Measurements from ENCODE around the gene IL1B.

IL1B gene

DNA sequence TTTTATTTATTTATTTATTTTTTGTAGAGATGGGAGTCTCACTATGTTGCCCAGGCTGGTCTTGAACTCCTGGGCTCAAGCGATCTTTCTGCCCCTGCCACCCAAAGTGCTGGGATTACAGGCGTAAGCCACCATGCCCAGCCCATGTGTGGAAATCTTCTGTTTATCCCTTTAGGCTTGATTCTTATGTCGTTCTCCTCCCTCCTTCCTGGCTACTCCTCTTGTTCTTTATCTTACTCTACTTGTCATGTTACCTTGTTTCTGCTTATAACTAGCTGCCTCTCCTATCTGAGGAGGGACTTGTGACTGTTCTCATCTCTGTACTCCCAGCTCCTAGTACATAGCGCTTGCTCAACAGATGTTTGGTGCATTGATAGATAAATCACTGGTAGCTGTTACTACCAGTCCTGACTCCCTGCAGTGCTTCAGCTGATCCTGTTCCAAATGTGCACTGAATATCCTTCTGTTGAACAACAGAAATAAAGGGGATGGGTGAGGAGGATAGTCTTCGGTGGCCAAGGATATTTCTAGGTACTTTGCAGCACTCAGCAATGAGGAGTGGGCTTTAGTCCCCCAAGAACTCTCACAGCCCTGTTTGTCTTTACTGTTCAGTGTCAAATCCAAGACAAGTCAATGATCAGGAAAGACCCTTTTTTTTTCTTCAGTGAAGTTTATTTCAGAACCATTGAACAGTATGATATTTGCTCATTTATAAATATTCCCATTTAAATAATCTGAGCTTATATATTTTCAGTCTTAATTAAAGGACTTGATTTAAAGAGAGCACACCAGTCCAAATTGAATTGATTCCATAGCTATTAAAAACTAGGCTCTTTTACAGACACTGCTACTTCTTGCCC is 7.2 kb downstream of the IL1B start:
- DNase-seq = no peak

DNA sequence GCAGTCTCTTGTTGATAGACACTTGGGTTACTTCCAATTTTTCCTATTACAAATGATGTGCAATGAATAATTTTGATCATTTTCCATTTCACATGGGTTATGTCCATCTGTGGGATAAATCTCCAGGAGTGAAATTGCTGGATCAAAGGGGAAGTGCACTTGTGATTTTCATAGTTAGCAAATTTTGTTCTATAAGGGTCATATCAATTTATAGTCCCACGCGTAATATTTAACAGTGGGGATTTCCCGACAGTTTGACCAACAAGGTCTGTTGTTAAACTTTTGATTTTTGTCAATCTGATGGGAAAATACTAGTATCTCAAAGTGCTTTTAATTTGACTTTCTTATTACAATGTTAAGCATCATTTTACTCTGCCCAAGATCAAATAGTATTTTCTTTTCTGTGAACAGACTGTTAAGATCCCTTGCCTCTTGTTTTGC is 8.3 kb downstream of the IL1B start:
- no peak for DNase-seq

DNA sequence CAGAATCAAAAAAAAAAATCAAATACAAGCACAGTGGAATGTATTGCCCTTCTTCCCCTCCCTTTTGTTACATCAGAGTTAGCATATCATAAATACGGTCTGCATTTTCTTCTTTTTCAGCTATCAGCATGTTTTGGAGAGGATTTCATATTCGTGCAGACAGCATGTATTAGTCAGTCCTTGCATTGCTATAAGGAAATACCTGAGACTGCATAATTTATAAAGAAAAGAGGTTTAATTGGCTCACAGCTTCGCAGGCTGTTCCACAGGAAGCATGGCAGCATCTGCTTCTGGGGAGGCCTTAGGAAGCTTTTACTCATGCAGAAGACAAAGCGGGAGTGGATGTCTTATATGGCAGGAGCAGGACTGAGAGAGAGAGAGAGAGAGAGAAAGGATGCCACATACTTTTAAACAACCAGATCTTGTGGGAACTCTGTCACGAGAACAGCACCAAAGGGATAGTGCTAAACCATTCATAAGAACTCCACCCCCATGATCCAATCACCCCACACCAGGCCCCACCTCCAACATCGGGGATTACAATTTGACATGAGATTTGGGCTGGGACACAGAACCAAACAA is 8.9 kb downstream of the IL1B start:
- DNase-seq = no peak

DNA sequence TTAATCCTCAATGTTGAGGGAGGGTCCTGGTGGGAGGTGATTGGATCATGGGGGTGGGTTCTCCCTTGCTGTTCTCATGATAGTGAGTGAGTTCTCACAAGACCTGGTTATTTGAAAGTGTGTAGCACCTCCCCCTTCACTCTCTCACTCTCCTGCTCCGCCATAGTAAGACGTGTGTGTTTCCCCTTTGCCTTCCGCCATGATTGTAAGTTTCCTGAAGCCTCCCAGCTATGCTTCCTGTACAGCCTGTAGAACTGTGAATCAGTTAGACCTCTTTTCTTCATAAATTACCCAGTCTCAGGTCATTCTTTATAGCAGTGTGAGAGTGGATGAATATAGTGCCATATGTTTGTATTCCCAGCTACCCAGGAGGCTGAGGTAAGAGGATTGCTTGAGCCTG is 9.6 kb downstream of the IL1B start:
- DNase-seq = no peak

GRCh38 chr2:112825706-112826105 is 10.9 kb downstream of the IL1B start:
- no peak for DNase-seq

- no peak for DNase-seq
Observed at GRCh38 chr2:112824694-112825085, 11.9 kb downstream of the IL1B start.

GRCh38 chr2:112821682-112822081 is 14.9 kb downstream of the IL1B start:
- DNase-seq = no peak

DNA sequence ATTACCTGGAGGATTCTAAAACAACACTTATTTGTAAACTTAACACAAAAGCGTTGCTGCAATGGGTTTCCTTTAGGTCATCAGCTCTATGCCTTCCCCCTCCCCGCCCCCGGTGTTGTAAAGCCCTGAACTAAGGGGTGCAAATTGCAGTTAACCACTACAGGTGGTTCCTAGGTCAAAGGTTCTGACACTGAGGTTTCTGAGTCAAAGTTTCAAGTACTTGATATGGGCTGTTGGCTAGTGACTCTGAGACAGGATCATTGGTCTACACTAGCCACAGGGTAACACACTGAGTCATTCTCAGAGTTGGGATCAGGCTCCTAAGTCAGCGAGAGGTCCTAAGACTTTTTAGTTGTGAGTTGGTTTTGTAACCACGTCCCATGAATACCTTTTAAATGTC is 15.4 kb downstream of the IL1B start:
- no peak for DNase-seq

DNA sequence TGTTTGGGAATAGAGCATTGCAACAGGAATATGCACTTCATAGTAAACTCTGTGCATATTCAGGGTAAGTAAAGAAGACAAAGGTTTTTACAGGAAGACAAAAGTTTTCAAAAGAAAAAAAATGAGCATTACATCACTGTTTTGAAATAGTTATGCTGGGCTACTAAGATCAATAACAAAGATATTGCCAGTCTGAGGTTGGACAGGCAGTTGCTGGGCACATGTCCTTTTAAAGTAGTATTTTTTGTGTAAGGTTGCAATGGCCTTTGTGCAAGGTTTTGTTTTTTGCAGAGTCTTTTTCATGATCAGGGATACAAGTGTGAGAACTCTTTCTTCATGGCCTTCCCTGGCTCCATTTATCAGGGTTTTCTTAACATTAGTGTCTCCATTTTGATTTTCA is 16.2 kb downstream of the IL1B start:
- DNase-seq = no peak

- no peak for DNase-seq
Observed at GRCh38 chr2:112819081-112819480, 17.5 kb downstream of the IL1B start.

DNA sequence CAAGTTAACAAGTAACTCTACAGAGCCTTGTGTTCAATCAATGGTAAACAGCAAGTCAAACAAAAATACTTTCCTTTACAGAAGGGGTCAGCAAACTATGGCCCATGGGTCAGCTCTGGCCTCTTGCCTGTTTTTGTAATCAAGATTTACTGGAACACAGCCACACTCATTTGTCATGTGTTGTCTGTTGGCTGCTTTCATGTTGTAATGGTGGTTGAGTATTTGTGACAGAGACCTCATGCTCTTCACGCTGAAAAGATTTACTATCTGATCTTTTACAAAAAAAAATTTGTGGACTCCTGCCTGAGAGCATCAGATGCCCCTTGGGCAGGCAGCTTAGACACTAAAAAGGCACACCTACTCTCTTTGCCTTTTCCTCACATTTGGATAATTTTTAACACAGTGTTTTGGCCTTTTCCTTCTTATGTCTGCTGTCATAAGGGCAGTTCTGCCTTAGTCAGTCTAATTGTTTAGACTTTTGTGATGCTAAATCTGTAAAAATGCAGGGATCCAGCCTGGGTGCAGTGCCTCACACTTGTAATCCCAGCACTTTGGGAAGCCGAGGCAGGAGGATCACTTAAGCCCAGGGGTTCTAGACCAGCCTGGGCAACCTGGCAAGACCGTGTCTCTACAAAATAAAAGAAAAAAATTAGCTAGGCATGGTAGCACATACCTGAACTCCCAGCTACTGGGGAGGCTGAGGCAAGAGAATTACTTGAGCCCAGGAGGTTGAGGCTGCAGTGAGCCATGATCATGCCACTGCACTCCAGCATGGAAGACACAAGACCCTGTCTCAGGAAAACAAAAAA is 18.3 kb downstream of the IL1B start:
- no peak for DNase-seq

- no peak for DNase-seq
Observed at GRCh38 chr2:112817082-112817689, 19.4 kb downstream of the IL1B start.

GRCh38 chr2:112814278-112814677 is 22.3 kb downstream of the IL1B start:
- DNase-seq = peak; percentile 80

GRCh38 chr2:112813280-112813966 is 23.2 kb downstream of the IL1B start:
- no peak for DNase-seq

- DNase-seq = peak; percentile 33
Observed at GRCh38 chr2:112812318-112813267, 24.0 kb downstream of the IL1B start.

DNA sequence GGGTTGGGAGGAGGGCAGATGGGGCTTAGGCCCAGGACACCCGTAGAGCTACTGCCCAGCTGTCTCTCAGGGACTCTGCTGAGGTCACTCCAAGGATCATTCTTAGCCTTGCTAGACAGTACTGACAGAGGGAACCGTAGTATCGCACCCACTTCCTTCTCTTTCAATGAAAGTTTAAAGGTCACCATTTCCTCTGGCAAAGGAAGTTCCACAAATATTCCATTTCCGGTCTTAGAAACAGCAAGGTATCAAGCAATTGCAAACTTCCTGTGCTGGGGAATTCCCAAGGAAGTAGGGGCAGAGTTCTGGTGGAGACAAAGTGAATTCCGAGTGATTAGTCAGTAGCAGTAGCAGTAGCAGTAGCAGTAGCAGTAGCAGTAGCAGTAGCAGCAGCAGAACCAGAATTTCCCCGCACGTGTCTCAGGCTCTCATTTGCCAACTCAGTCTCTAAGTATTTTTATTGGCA is 24.7 kb downstream of the IL1B start:
- DNase-seq = peak; percentile 95

- no peak for DNase-seq
Observed at GRCh38 chr2:112811276-112811831, 25.2 kb downstream of the IL1B start.

DNA sequence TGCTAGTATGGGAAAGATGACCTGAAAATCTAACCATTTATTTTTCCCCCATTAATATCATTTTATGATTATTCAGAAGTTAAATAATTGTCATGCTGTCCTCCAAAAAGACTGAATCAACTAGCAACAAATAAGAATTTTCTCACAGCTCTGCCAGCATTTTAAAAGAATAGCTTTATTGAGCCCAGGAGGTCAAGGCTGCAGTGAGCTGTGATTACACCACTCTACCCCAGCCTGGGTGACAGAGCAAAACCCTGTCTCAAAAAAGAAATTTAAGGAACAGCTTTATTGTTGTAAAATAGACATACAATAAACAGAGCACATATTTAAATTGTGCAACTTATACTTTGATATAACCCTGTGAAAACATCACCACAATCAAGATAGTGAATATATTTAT is 27.5 kb downstream of the IL1B start:
- no peak for DNase-seq

GRCh38 chr2:112807233-112807807 is 29.3 kb downstream of the IL1B start:
- no peak for DNase-seq

DNA sequence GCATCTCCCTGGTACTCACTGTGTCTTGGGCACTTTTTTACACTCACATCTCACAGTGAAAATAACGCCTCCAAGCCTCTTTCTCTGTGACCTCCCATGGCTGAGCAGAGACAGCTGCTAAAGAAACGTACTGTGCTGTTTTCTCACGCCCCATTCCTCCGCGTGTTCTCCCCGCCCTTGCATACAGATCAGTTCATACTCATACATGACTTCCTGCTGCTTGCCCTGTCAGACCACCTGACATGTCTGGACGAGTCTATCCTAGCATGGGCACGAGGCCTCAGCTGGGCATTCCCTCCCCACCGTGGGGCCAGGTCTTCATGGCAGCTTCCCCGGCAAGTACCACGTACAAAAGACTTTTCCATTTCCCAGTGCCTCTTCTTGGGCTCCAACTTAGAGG is 31.0 kb downstream of the IL1B start:
- no peak for DNase-seq
